GM12878 (cell line): ENCODE data around the gene TRMT1. TPM values are rescaled to one million over a fixed set of nuclear protein-coding genes. Genes with fewer than 3 reads are reported as not detected.

ENCODE experiments used
- ATF7 ChIP-seq: fragments of 450-650 bp; IDR thresholded peaks from 2 replicates; pipeline ENCODE4 v1.6.1; 2016; ENCODE audit warnings: low read depth, mild to moderate bottlenecking
- BACH1 ChIP-seq: fragments of 450-650 bp; IDR thresholded peaks from 2 replicates; pipeline ENCODE4 v1.6.1; 2017; ENCODE audit warnings: mild to moderate bottlenecking, borderline replicate concordance
- BCL11A ChIP-seq: IDR thresholded peaks from 2 replicates; pipeline ENCODE4 v1.6.1; 2011; ENCODE audit warnings: low read depth, low read length
- BMI1 ChIP-seq: fragments of 450-650 bp; IDR thresholded peaks from 2 replicates; pipeline ENCODE4 v1.6.1; 2016; ENCODE audit warnings: mild to moderate bottlenecking, moderate library complexity, borderline replicate concordance
- CBFB ChIP-seq: IDR thresholded peaks from 2 replicates; pipeline ENCODE4 v1.6.1; 2016; ENCODE audit warnings: antibody characterized with exemption, low read depth
- E2F8 ChIP-seq: fragments of 450-650 bp; IDR thresholded peaks from 2 replicates; pipeline ENCODE4 v1.6.1; 2018; ENCODE audit warnings: mild to moderate bottlenecking, low read depth, moderate library complexity; ENCODE audit not compliant: partially characterized antibody
- EP300 ChIP-seq, 2 experiments: fragments of 150-350 bp in 1 of 2; IDR thresholded peaks; 2 replicates each; pipeline ENCODE4 v1.6.1; 2011 to 2012; ENCODE audit warnings: low read depth in 2 of 2, low read length in 2 of 2, borderline replicate concordance in 1 of 2, improper control_type of control experiment in 1 of 2, inconsistent platforms in 1 of 2; ENCODE audit not compliant: control insufficient read depth in 1 of 2
- ESRRA ChIP-seq: IDR thresholded peaks from 2 replicates; pipeline ENCODE4 v1.6.1; 2012; ENCODE audit warnings: mild to moderate bottlenecking, low read length, improper control_type of control experiment
- GATAD2B ChIP-seq: fragments of 450-650 bp; conservative IDR thresholded peaks from 2 replicates; pipeline ENCODE4 v1.6.1; 2017; ENCODE audit warnings: low read depth, mild to moderate bottlenecking, moderate library complexity
- IRF3 ChIP-seq: fragments of 450-650 bp; IDR thresholded peaks from 2 replicates; pipeline ENCODE4 v1.6.1; 2014; ENCODE audit warnings: mild to moderate bottlenecking
- IRF4 ChIP-seq: IDR thresholded peaks from 2 replicates; pipeline ENCODE4 v1.6.1; 2011; ENCODE audit warnings: low read depth, low read length
- IRF5 ChIP-seq: fragments of 450-650 bp; IDR thresholded peaks from 2 replicates; pipeline ENCODE4 v1.6.1; 2017; ENCODE audit warnings: borderline replicate concordance
- NBN ChIP-seq: fragments of 450-650 bp; IDR thresholded peaks from 2 replicates; pipeline ENCODE4 v1.6.1; 2016
- PKNOX1 ChIP-seq: fragments of 450-650 bp; IDR thresholded peaks from 2 replicates; pipeline ENCODE4 v1.6.1; 2016; ENCODE audit warnings: mild to moderate bottlenecking
- WRNIP1 ChIP-seq: IDR thresholded peaks from 2 replicates; pipeline ENCODE4 v1.6.1; 2011; ENCODE audit warnings: low read depth, low read length, improper control_type of control experiment, borderline replicate concordance
- ZBTB40 ChIP-seq: fragments of 450-650 bp; IDR thresholded peaks from 2 replicates; pipeline ENCODE4 v1.6.1; 2016; ENCODE audit warnings: mild to moderate bottlenecking, moderate library complexity, borderline replicate concordance
- ZNF217 ChIP-seq: fragments of 450-650 bp; IDR thresholded peaks from 2 replicates; pipeline ENCODE4 v1.6.1; 2017; ENCODE audit warnings: antibody characterized with exemption, mild to moderate bottlenecking
- polyA plus RNA-seq, 11 experiments: library from polyadenylated mRNA; depleted of rRNA in 4 of 11; unstranded in 6 of 11; stranded (reverse) in 5 of 11; fragments of >200 nt; fragmentation: Nextera tagmentation in 4 of 11; fragmentation: Illumina TruSeq in 1 of 11; extraction: Ambion mirVana in 4 of 11; extraction: Trizol in 1 of 11; gene quantifications; 1 replicate in 1 of 11; 2 replicates in 10 of 11; pipeline versions ENCODE4 v1.2.1 to v1.2.3, GENCODE V29; 2011 to 2016; ENCODE audit warnings: inconsistent platforms in 2 of 11, missing spikeins in 2 of 11, low read depth in 1 of 11
- total RNA-seq, 4 experiments: library from RNA; depleted of rRNA in 3 of 4; stranded (reverse); fragments of >200 nt in 3 of 4; fragmentation: Illumina TruSeq in 1 of 4; extraction: Trizol in 1 of 4; gene quantifications; 2 replicates each; pipeline versions ENCODE4 v1.2.1 to v1.2.3, GENCODE V29; 2013 to 2021

Gene TRMT1
- total and polyA plus RNA-seq, 10 of the 15 experiments (the other 5 are each of a cell fraction or from before 2014, with no cell fraction given) = 3.4 to 68.8 (median 34.8) TPM

GRCh38 chr19:13154911-13155471 lies 38.5 kb upstream of the TRMT1 start (continued):
- TF ChIP-seq IRF3 (no peak), ESRRA (peak; percentile 73; the same call in 1 of the 2 replicates), EP300 (IDR thresholded peaks at IDR 0.05; ENCODE audit: borderline replicate concordance in 1 of 2, control insufficient read depth in 1 of 2, low read depth in 2 of 2, low read length in 2 of 2) (peak; percentile 9 to 32; a peak in 1 of 4 replicates), NBN (no peak), PKNOX1 (peak; percentile 26; the same call in 1 of the 2 replicates), IRF4 (0 out of 2 replicates have a peak, but pooled peaks have one; percentile 49), BCL11A (peak; percentile 3), BACH1 (peak; percentile 57; the same call in 1 of the 2 replicates), ZBTB40 (no peak), CBFB (peak; percentile 76; the same call in 1 of the 2 replicates), WRNIP1 (peak; percentile 68; the same call in 1 of the 2 replicates), ATF7 (peak; percentile 31; the same call in 1 of the 2 replicates), ZNF217 (peak; percentile 63), GATAD2B (no peak), E2F8 (no peak), IRF5 (no peak), BMI1 (no peak)
